Activated CD8-positive, alpha-beta T cell treated with anti-CD3 and anti-CD28 coated beads, Interleukin-2, amount 10 ng/mL, durations not matched to agents 7 days and 5 days (primary cell): ENCODE results near the gene TTLL13. TPM values are rescaled to one million over a fixed set of nuclear protein-coding genes. Genes with fewer than 3 reads are reported as not detected.
"Not testable (repeated sequence)": the region's sequence is repeated elsewhere in the genome, so short reads cannot be mapped to it uniquely, and the experiment has no call there.

Experiments
- ATAC-seq: fragments of 150-1000 bp; cut with Tn5 transposase; one replicate; pipeline ENCODE4 v1.10.0; 2021; ENCODE audit warnings: moderate library complexity
- CTCF ChIA-PET: fragments of 350-600 bp; sonication (Branson Sonifier 250); formaldehyde crosslinking; loops from one replicate; lab custom pipeline; 2021; ENCODE audit warnings: antibody characterized with exemption; lab: Charles Lee
- POLR2A ChIA-PET: fragments of 350-600 bp; sonication (Branson Sonifier 250); formaldehyde crosslinking; loops from one replicate; lab custom pipeline; 2021; ENCODE audit warnings: antibody characterized with exemption; lab: Charles Lee
- DNase-seq: peaks from one replicate; pipeline ENCODE4 v3.0.0-alpha.2; 2020
- H3K27ac Mint-ChIP-seq: one replicate; pipeline ENCODE4 v1.8.0; 2021; ENCODE audit warnings: mild to moderate bottlenecking, mixed read lengths
- H3K27me3 Mint-ChIP-seq: one replicate; pipeline ENCODE4 v1.8.0; 2021; ENCODE audit warnings: low read depth, mixed read lengths
- H3K36me3 Mint-ChIP-seq: one replicate; pipeline ENCODE4 v1.8.0; 2021; ENCODE audit warnings: low read depth, mixed read lengths
- H3K4me1 Mint-ChIP-seq: one replicate; pipeline ENCODE4 v1.8.0; 2021; ENCODE audit warnings: low read depth, mixed read lengths
- H3K4me3 Mint-ChIP-seq: one replicate; pipeline ENCODE4 v1.8.0; 2021; ENCODE audit warnings: mild to moderate bottlenecking, mixed read lengths
- H3K9me3 Mint-ChIP-seq: one replicate; pipeline ENCODE4 v1.8.0; 2022; ENCODE audit warnings: mixed read lengths; ENCODE audit not compliant: insufficient read depth
- total RNA-seq, 2 experiments: library from RNA; stranded (reverse); gene quantifications; one replicate each; pipeline ENCODE4 v1.2.3, GENCODE V29; 2021

Gene TTLL13
- total RNA-seq, 2 experiments from 2014 or later: 1.3 TPM; not detected in 1

DNA sequence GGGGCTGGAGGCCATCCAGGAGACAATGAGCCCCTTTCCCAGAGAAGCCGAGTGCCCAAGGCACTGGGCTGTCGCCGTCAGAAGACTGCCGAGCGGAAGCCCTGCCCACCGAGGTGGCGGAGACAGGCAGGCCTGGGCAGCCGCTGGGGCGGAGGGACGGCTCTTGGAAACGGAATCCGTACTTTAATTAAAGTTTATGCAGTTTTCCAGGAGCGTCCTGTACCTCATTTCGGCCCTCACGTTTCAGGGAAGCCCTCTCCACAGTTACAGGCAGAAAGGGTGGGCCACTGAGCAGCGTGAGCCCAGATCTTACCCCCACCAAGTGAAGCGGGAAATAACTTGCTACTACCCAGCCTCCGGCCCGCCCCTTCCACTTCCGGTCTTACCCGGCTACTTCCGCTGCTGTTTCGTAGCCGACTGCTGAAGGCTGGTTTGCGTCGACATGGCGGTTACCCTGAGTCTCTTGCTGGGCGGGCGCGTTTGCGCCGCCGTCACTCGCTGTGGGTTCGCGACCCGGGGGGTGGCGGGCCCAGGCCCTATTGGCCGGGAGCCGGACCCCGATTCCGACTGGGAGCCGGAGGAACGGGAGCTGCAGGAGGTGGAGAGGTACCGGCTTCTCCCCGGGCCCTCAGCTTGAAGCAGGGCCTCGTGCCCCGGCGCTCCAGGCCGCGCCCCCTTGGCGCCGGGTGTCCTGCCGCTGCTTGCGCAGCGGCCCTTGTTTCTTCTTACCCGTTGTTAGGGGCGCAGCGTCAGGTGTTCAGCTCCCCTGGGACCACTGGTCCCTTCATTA is 16.1 kb downstream of the TTLL13 start, which contains the start of gene NGRN:
Gene NGRN, plus strand, starts transcription at position 402 of the 790 bp plus-strand sequence. Its CDS starts 41 bp downstream, at position 443.
- H3K4me3 Mint-ChIP-seq: peak within 1 kb of the TSS; percentile 96
- peak within 1 kb of the TSS; percentile 98 for H3K27ac Mint-ChIP-seq
- no peaks in the 10 kb centered on the region for H3K9me3 Mint-ChIP-seq
- ATAC-seq (peak; percentile 90), DNase-seq (peak; percentile 96)
- CTCF ChIA-PET: interaction anchor here (0.6 to 1.8 kb wide), 6 partner anchors 28 to 123 kb away, joined by 3 to 6 read pairs (median 3); partner anchors contain the start of genes CIB1 and GDPGP1
- peaks cover 29% of the 10 kb centered on the region for H3K36me3 Mint-ChIP-seq
- POLR2A ChIA-PET: interaction anchor here (0.8 to 1.8 kb wide), 6 partner anchors 16 to 666 kb away, joined by 3 to 35 read pairs (median 4); partner anchors contain the start of genes CIB1, GDPGP1, IQGAP1 and TTLL13
- no peaks in the 10 kb centered on the region for H3K27me3 Mint-ChIP-seq
- peaks cover 42% of the 10 kb centered on the region for H3K4me1 Mint-ChIP-seq

- ChIA-PET POLR2A (interaction anchor here (0.8 to 1.8 kb wide), 6 partner anchors 17 to 665 kb away, joined by 3 to 35 read pairs (median 4); partner anchors contain the start of genes CIB1, GDPGP1, IQGAP1 and TTLL13), CTCF (interaction anchor here (0.7 to 1.8 kb wide), 5 partner anchors 27 to 123 kb away, joined by 3 to 6 read pairs (median 3); partner anchors contain the start of genes CIB1 and GDPGP1)
- Mint-ChIP-seq H3K4me3 (peak overlapping the region; percentile 96), H3K36me3 (peaks cover 33% of the 10 kb centered on the region), H3K27ac (peak overlapping the region; percentile 98), H3K27me3 (no peaks in the 10 kb centered on the region), H3K4me1 (peaks cover 47% of the 10 kb centered on the region), H3K9me3 (no peaks in the 10 kb centered on the region)
- DNase-seq: peak; percentile 69
- ATAC-seq: peak; percentile 43
Observed at GRCh38 chr15:90266061-90266431, 16.7 kb downstream of the TTLL13 start.

DNA sequence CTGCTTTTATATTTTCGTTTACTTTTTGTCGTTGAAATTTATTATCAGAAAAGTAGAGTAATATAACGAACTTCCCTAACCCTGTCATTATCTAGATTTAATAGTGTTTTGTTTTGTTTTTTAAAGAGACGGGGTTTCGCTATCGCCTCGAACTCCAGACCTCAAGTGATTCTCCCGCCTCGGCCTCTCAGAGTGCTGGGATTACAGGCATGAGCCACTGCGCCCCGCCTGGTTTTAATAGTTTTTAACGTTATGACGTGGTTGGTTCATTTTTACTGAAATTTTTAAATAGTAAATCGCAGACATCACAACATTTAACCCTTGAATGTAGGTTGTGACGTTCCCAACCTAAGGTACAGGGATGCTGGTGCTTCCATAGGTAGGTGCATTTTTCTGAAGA is 17.1 kb downstream of the TTLL13 start:
- DNase-seq (peak; percentile 39), ATAC-seq (no peak)
- H3K27ac Mint-ChIP-seq: peak overlapping the region; percentile 98
- peaks cover 37% of the 10 kb centered on the region for H3K36me3 Mint-ChIP-seq
- H3K4me3 Mint-ChIP-seq: peak overlapping the region; percentile 96
- no peaks in the 10 kb centered on the region for H3K27me3 Mint-ChIP-seq
- no peaks in the 10 kb centered on the region for H3K9me3 Mint-ChIP-seq
- POLR2A ChIA-PET: interaction anchor here (1.2 to 1.8 kb wide), 3 partner anchors 17 to 121 kb away, joined by 5 to 35 read pairs (median 11); partner anchors contain the start of genes CIB1, GDPGP1, IQGAP1 and TTLL13
- CTCF ChIA-PET: interaction anchor here (1.2 to 1.8 kb wide), 3 partner anchors 27 to 124 kb away, joined by 3 to 6 read pairs (median 6); no protein-coding TSS in a partner anchor
- H3K4me1 Mint-ChIP-seq: peaks cover 51% of the 10 kb centered on the region

DNA sequence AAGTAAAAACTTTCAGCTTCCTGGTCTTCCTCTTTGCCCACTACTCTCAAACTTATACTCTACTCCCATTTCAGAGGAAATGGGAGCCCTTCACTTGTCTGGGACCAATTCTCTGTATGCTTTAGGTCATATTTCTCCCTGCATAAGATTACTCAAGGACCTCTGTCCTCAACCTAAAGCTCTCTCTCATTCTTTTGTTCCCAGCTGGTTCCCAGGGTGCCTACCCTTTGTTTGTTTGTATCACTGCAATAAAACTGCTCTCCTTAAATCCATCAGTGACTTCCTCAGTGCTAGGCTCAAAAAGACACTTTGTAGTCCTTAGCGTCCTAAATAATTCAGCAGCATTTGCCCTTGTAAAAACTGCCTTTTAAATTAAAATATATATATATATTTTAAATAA is 19.1 kb downstream of the TTLL13 start:
- no peaks in the 10 kb centered on the region for H3K9me3 Mint-ChIP-seq
- H3K4me1 Mint-ChIP-seq: peaks cover 58% of the 10 kb centered on the region
- ATAC-seq: no peak
- H3K27me3 Mint-ChIP-seq: no peaks in the 10 kb centered on the region
- peak overlapping the region; percentile 18 for H3K27ac Mint-ChIP-seq
- peak overlapping the region; percentile 49 for H3K4me3 Mint-ChIP-seq
- peaks cover 50% of the 10 kb centered on the region for H3K36me3 Mint-ChIP-seq
- ChIA-PET CTCF (interaction anchor here (1.2 to 1.6 kb wide), 3 partner anchors 24 to 125 kb away, joined by 3 to 8 read pairs (median 4); no protein-coding TSS in a partner anchor), POLR2A (interaction anchor here (0.6 to 1.2 kb wide), 2 partner anchors 34 to 192 kb away, joined by 3 to 4 read pairs; partner anchors contain the start of genes CIB1 and GDPGP1)
- no peak for DNase-seq

DNA sequence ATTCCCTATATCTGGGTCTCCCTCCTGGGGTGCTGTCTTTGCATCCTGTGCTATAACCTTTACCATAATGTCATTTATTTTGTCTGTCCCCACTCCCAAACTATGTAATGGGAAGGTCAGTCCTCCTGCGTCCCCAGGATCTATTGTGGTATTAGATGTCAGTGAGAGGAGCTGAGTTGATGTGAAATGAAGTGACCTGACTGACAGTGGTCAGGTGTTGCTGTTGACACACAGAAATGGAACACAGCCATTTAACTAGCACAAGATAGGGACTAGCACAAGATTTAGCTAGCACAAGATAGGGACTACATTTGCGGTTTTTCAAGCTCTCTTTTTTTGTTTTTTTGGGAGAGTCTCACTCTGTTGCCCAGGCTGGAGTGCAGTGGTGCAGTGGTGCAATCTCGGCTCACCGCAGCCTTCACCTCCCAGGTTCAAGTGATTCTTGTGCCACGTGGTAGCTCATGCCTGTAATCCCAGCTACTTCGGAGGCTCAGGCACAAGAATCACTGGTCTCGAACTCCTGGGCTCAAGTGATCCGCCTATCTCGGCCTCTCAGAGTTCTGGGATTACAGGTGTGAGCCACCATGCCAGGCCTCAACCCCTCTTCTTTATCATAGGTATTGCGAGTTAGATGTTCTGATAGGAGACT is 21.3 kb downstream of the TTLL13 start:
- DNase-seq: no peak
- ATAC-seq: no peak
- H3K9me3 Mint-ChIP-seq: no peaks in the 10 kb centered on the region
- CTCF ChIA-PET: interaction anchor here (1.4 to 1.8 kb wide), 2 partner anchors 16 to 31 kb away, joined by 5 to 7 read pairs; no protein-coding TSS in a partner anchor
- peaks cover 59% of the 10 kb centered on the region for H3K36me3 Mint-ChIP-seq
- peak overlapping the region; percentile 1 for H3K27ac Mint-ChIP-seq
- H3K4me1 Mint-ChIP-seq: peaks cover 43% of the 10 kb centered on the region
- POLR2A ChIA-PET: no interaction called here
- no peaks in the 10 kb centered on the region for H3K27me3 Mint-ChIP-seq
- H3K4me3 Mint-ChIP-seq: no peak overlapping the region

GRCh38 chr15:90271459-90272166 is 22.3 kb downstream of the TTLL13 start:
- H3K36me3 Mint-ChIP-seq: peaks cover 61% of the 10 kb centered on the region
- H3K27ac Mint-ChIP-seq: peak overlapping the region; percentile 39
- ATAC-seq (no peak), DNase-seq (no peak)
- H3K9me3 Mint-ChIP-seq: no peaks in the 10 kb centered on the region
- CTCF ChIA-PET: interaction anchor here (1.8 kb wide), 1 partner anchor 15 kb away, joined by 7 read pairs; no protein-coding TSS in a partner anchor
- POLR2A ChIA-PET: no interaction called here
- H3K4me1 Mint-ChIP-seq: peaks cover 42% of the 10 kb centered on the region
- H3K4me3 Mint-ChIP-seq: no peak overlapping the region
- no peaks in the 10 kb centered on the region for H3K27me3 Mint-ChIP-seq

DNA sequence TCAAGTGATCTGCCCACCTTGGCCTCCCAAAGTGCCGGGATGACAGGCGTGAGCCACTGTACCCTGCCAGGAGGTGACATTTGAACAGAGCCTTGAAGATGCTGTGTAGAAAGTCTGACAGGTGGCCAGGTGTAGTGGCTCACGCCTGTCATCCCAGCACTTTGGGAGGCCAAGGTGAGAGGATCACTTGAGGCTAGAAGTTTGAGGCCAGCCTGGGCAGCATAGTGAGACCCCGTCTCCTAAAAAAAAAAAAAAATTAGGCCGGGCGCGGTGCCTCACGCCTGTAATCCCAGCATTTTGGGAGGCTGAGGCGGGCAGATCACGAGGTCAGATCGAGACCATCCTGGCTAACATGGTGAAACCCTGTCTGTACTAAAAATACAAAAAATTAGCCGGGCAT is 29.1 kb downstream of the TTLL13 start:
- CTCF ChIA-PET, H3K4me1 Mint-ChIP-seq, ATAC-seq, H3K27me3 Mint-ChIP-seq, POLR2A ChIA-PET, DNase-seq, H3K4me3 Mint-ChIP-seq, H3K9me3 Mint-ChIP-seq, H3K27ac Mint-ChIP-seq: not testable (repeated sequence)
- peaks cover 13% of the 10 kb centered on the region for H3K36me3 Mint-ChIP-seq

DNA sequence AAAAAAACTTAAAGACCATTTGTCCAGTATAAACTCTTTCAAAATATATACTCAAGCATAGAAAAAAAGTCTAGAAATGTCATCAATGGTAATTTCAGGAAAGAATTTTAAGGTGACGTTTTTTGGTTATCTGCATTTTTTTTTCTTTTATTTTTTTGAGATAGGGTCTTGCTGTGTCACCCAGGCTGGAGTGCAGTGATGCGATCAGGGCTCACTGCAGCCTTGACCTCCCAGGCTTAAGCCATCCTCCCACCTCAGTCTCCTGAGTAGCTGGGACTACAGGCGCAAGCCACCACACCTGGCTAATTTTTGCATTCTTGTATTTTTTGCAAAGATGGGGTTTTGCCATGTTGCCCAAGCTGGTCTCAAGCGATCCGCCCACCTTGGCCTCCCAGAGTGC is 31.4 kb downstream of the TTLL13 start:
- H3K4me3 Mint-ChIP-seq, H3K27me3 Mint-ChIP-seq, H3K27ac Mint-ChIP-seq, H3K4me1 Mint-ChIP-seq, ATAC-seq, H3K36me3 Mint-ChIP-seq, DNase-seq, POLR2A ChIA-PET, H3K9me3 Mint-ChIP-seq: not testable (repeated sequence)
- CTCF ChIA-PET: interaction anchor here (0.7 to 1.5 kb wide), 2 partner anchors 12 to 19 kb away, joined by 3 to 4 read pairs; no protein-coding TSS in a partner anchor

- H3K4me3 Mint-ChIP-seq, H3K9me3 Mint-ChIP-seq, H3K4me1 Mint-ChIP-seq, H3K27ac Mint-ChIP-seq, CTCF ChIA-PET, DNase-seq, ATAC-seq, H3K27me3 Mint-ChIP-seq, H3K36me3 Mint-ChIP-seq, POLR2A ChIA-PET: not testable (repeated sequence)
Observed at GRCh38 chr15:90281637-90282036, 32.3 kb downstream of the TTLL13 start.

- peaks cover 5% of the 10 kb centered on the region for H3K4me1 Mint-ChIP-seq
- no peaks in the 10 kb centered on the region for H3K9me3 Mint-ChIP-seq
- DNase-seq (peak; percentile 57), ATAC-seq (peak; percentile 78)
- H3K27ac Mint-ChIP-seq: no peak overlapping the region
- H3K27me3 Mint-ChIP-seq: no peaks in the 10 kb centered on the region
- H3K36me3 Mint-ChIP-seq: no peaks in the 10 kb centered on the region
- H3K4me3 Mint-ChIP-seq: no peak overlapping the region
- POLR2A ChIA-PET: no interaction called here
- CTCF ChIA-PET: interaction anchor here (0.7 to 2.1 kb wide), 13 partner anchors 11 to 138 kb away, joined by 3 to 8 read pairs (median 3); no protein-coding TSS in a partner anchor
Observed at GRCh38 chr15:90286678-90287077, 37.3 kb downstream of the TTLL13 start.

GRCh38 chr15:90287101-90287500 is 37.7 kb downstream of the TTLL13 start:
- no peak for DNase-seq
- H3K27me3 Mint-ChIP-seq: no peaks in the 10 kb centered on the region
- ATAC-seq: no peak
- ChIA-PET POLR2A (no interaction called here), CTCF (interaction anchor here (0.7 to 2.1 kb wide), 13 partner anchors 11 to 138 kb away, joined by 3 to 8 read pairs (median 3); no protein-coding TSS in a partner anchor)
- H3K4me3 Mint-ChIP-seq: no peak overlapping the region
- no peak overlapping the region for H3K27ac Mint-ChIP-seq
- H3K4me1 Mint-ChIP-seq: peaks cover 7% of the 10 kb centered on the region
- H3K36me3 Mint-ChIP-seq: no peaks in the 10 kb centered on the region
- H3K9me3 Mint-ChIP-seq: no peaks in the 10 kb centered on the region
